A549 (cell line): ENCODE measurements around the gene ARPC5L. TPM values are rescaled to one million over a fixed set of nuclear protein-coding genes. Genes with fewer than 3 reads are reported as not detected.

ENCODE experiments used
- ATAC-seq, 2 experiments: fragments of 200-7000 bp in 1 of 2; fragments of >200 bp in 1 of 2; cut with Nextera tagmentation in 1 of 2; cut with Tn5 transposase in 1 of 2; 3 replicates each; pipeline versions ENCODE4 v1.8.0 to v1.9.1; 2018 to 2020; ENCODE audit warnings: mild to moderate bottlenecking in 1 of 2, moderate library complexity in 1 of 2
- CTCF ChIA-PET: fragments of 300-600 bp; sonication (Branson Sonifier 250); formaldehyde crosslinking; extraction: SDS; loops from one replicate; lab custom pipeline; 2021; ENCODE audit warnings: antibody characterized with exemption, inconsistent platforms; lab: Yijun Ruan, JAX
- POLR2A ChIA-PET: fragments of 350-600 bp; formaldehyde crosslinking; extraction: SDS; loops from one replicate; lab custom pipeline; 2021; ENCODE audit warnings: antibody characterized with exemption, inconsistent platforms; lab: Yijun Ruan, JAX
- DNase-seq, 2 experiments: peaks; one replicate each; pipeline versions ENCODE4 v3.0.0 to v3.0.0-alpha.2; 2011 to 2016; ENCODE audit warnings: low read depth in 1 of 2, low spot score in 1 of 2
- FAIRE-seq: peaks from 2 replicates; lab custom pipeline; 2011; peaks lifted over from hg19 to GRCh38; lab: Jason Lieb, UNC
- H3K27ac ChIP-seq, 2 experiments: fragments of >200 bp; sonication (Bioruptor Twin); formaldehyde crosslinking; 3 replicates each; pipeline ENCODE4 v1.5.1; 2016 to 2017
- H3K4me1 ChIP-seq: fragments of >200 bp; sonication (Bioruptor Twin); formaldehyde crosslinking; 3 replicates; pipeline ENCODE4 v1.6.1; 2016
- H3K4me2 ChIP-seq: fragments of >200 bp; sonication (Bioruptor Twin); formaldehyde crosslinking; 3 replicates; pipeline ENCODE4 v1.6.1; 2016
- H3K4me3 ChIP-seq: fragments of >200 bp; sonication (Bioruptor Twin); formaldehyde crosslinking; 3 replicates; pipeline ENCODE4 v1.5.1; 2016
- H3K9me3 ChIP-seq: fragments of >200 bp; sonication (Bioruptor Twin); formaldehyde crosslinking; 3 replicates; pipeline ENCODE4 v1.6.1; 2016
- ATOH8 ChIP-seq: fragments of 250-450 bp; sonication (Bioruptor Pico); IDR thresholded peaks from 2 replicates; pipeline ENCODE4 v1.5.0; 2020; ENCODE audit warnings: low read depth, mild to moderate bottlenecking, moderate library complexity
- BHLHE40 ChIP-seq: IDR thresholded peaks from 2 replicates; pipeline ENCODE4 v1.6.1; 2012; ENCODE audit warnings: low read depth, low read length, inconsistent platforms
- CBX2 ChIP-seq: fragments of 200-600 bp; sonication (generic); IDR thresholded peaks from 2 replicates; pipeline ENCODE4 v1.6.1; 2016; ENCODE audit warnings: low read depth, mild to moderate bottlenecking, borderline replicate concordance
- CBX8 ChIP-seq: fragments of 200-600 bp; sonication (generic); IDR thresholded peaks from 2 replicates; pipeline ENCODE4 v1.6.1; 2016
- CHD2 ChIP-seq: fragments of 150-350 bp; IDR thresholded peaks from 2 replicates; pipeline ENCODE4 v1.6.1; 2014; ENCODE audit warnings: low read length; ENCODE audit not compliant: partially characterized antibody
- CHD4 ChIP-seq: fragments of 200-600 bp; sonication (generic); IDR thresholded peaks from 2 replicates; pipeline ENCODE4 v1.6.1; 2016; ENCODE audit warnings: antibody characterized with exemption, mild to moderate bottlenecking, borderline replicate concordance
- EHF ChIP-seq: fragments of 250-450 bp; sonication (Bioruptor Pico); IDR thresholded peaks from 2 replicates; pipeline ENCODE4 v1.5.0; 2020; ENCODE audit warnings: mild to moderate bottlenecking
- EHMT2 ChIP-seq: fragments of 200-600 bp; sonication (generic); IDR thresholded peaks from 2 replicates; pipeline ENCODE4 v1.6.1; 2016; ENCODE audit warnings: antibody characterized with exemption, low read depth, mild to moderate bottlenecking, moderate library complexity
- FOSB ChIP-seq: fragments of 250-450 bp; sonication (Bioruptor Pico); IDR thresholded peaks from 2 replicates; pipeline ENCODE4 v1.5.0; 2020; ENCODE audit warnings: mild to moderate bottlenecking, moderate library complexity
- FOXS1 ChIP-seq: fragments of 250-450 bp; sonication (Bioruptor Pico); IDR thresholded peaks from 2 replicates; pipeline ENCODE4 v1.5.0; 2020; ENCODE audit warnings: mild to moderate bottlenecking, moderate library complexity
- HEYL ChIP-seq: fragments of 250-450 bp; sonication (Bioruptor Pico); IDR thresholded peaks from 2 replicates; pipeline ENCODE4 v1.8.0; 2021; ENCODE audit warnings: mild to moderate bottlenecking, moderate library complexity
- HOXB5 ChIP-seq: fragments of 250-450 bp; sonication (Bioruptor Pico); IDR thresholded peaks from 2 replicates; pipeline ENCODE4 v1.5.0; 2020; ENCODE audit warnings: mild to moderate bottlenecking, moderate library complexity
- KDM5A ChIP-seq: fragments of 200-600 bp; sonication (generic); IDR thresholded peaks from 2 replicates; pipeline ENCODE4 v1.6.1; 2016; ENCODE audit warnings: antibody characterized with exemption, mild to moderate bottlenecking
- MAFK ChIP-seq: fragments of 450-650 bp; IDR thresholded peaks from 2 replicates; pipeline ENCODE4 v1.6.1; 2014; ENCODE audit not compliant: partially characterized antibody
- MAZ ChIP-seq: fragments of 150-350 bp; IDR thresholded peaks from 2 replicates; pipeline ENCODE4 v1.6.1; 2014; ENCODE audit warnings: antibody characterized with exemption, low read depth, low read length, borderline replicate concordance
- NFE2L2 ChIP-seq: fragments of 150-350 bp; conservative IDR thresholded peaks from 2 replicates; pipeline ENCODE4 v1.6.1; 2014; ENCODE audit warnings: low read length
- NPAS2 ChIP-seq: fragments of 250-450 bp; sonication (Bioruptor Pico); IDR thresholded peaks from 2 replicates; pipeline ENCODE4 v1.8.0; 2022; ENCODE audit warnings: mild to moderate bottlenecking, moderate library complexity, borderline replicate concordance
- NR3C1 ChIP-seq: fragments of >200 bp; sonication (Bioruptor Twin); formaldehyde crosslinking; IDR thresholded peaks from 3 replicates; pipeline ENCODE4 v1.6.1; 2017
- PHF8 ChIP-seq: fragments of 200-600 bp; sonication (generic); IDR thresholded peaks from 2 replicates; pipeline ENCODE4 v1.6.1; 2016; ENCODE audit warnings: low read depth, mild to moderate bottlenecking, antibody characterized with exemption, moderate library complexity, borderline replicate concordance
- POLR2A ChIP-seq: IDR thresholded peaks from 2 replicates; pipeline ENCODE4 v1.6.1; 2012; ENCODE audit warnings: mild to moderate bottlenecking, low read length
- RARB ChIP-seq: fragments of 250-450 bp; sonication (Bioruptor Pico); IDR thresholded peaks from 2 replicates; pipeline ENCODE4 v1.8.0; 2021; ENCODE audit warnings: mild to moderate bottlenecking, moderate library complexity
- RCOR1 ChIP-seq: fragments of 150-350 bp; IDR thresholded peaks from 2 replicates; pipeline ENCODE4 v1.6.1; 2014; ENCODE audit warnings: antibody characterized with exemption, low read length, low read depth
- RNF2 ChIP-seq: fragments of 200-600 bp; sonication (generic); IDR thresholded peaks from 2 replicates; pipeline ENCODE4 v1.6.1; 2016; ENCODE audit warnings: low read depth, mild to moderate bottlenecking, antibody characterized with exemption, moderate library complexity, borderline replicate concordance
- SMC3 ChIP-seq: fragments of >200 bp; sonication (Bioruptor Twin); formaldehyde crosslinking; IDR thresholded peaks from 3 replicates; pipeline ENCODE4 v1.6.1; 2018; ENCODE audit warnings: inconsistent platforms
- SREBF2 ChIP-seq: fragments of 450-650 bp; IDR thresholded peaks from 2 replicates; pipeline ENCODE4 v1.6.1; 2014; ENCODE audit warnings: mild to moderate bottlenecking, moderate library complexity
- TP53 ChIP-seq: fragments of 250-450 bp; sonication (Bioruptor Pico); IDR thresholded peaks from 2 replicates; pipeline ENCODE4 v1.5.0; 2021; ENCODE audit warnings: mild to moderate bottlenecking, moderate library complexity
- WGBS: methylation state at CpG from one replicate; pipeline ENCODE4 v1.1.6; 2017; ENCODE audit errors: missing lambda C conversion rate; 5-methylcytosine and 5-hydroxymethylcytosine counted together
- polyA plus RNA-seq, 4 experiments: library from polyadenylated mRNA; depleted of rRNA in 3 of 4; stranded (reverse); fragments of >200 nt; fragmentation: RNase III in 1 of 4; extraction: RNeasy Plus Mini Kit Qiagen cat#74134 plus additional on column Dnase treatment in 1 of 4; gene quantifications; 2 replicates in 3 of 4; 3 replicates in 1 of 4; pipeline ENCODE4 v1.2.3, GENCODE V29; 2011 to 2017
- TF ChIP-seq, protein P1 (sequence below): fragments of 150-350 bp; IDR thresholded peaks from 2 replicates; pipeline ENCODE4 v1.6.1; 2014; ENCODE audit warnings: low read depth, mild to moderate bottlenecking, low read length
- TF ChIP-seq, protein P2 (sequence below): IDR thresholded peaks from 2 replicates; pipeline ENCODE4 v1.6.1; 2012
- TF ChIP-seq, protein P3 (sequence below): IDR thresholded peaks from 2 replicates; pipeline ENCODE4 v1.6.1; 2012; ENCODE audit warnings: low read depth, borderline replicate concordance

Gene ARPC5L
- polyA plus RNA-seq, 2 of the 4 experiments (the other 2 are of a cell fraction) = 59.4 to 62.8 TPM

- no peak for ATAC-seq
- H3K4me1 ChIP-seq = peaks cover 41% of the 10 kb centered on the region
These were observed 7.1 kb upstream of the ARPC5L start for GRCh38 chr9:124854822-124855221.

GRCh38 chr9:124855566-124855943 is 6.4 kb upstream of the ARPC5L start:
- no peak for FAIRE-seq
- no peak for TF ChIP-seq TP53 (CRISPR knock-in tag)
- no peak for TF ChIP-seq KDM5A
- no peak for TF ChIP-seq RNF2
- no peak for TF ChIP-seq CBX2
- no peak for TF ChIP-seq MAFK
- TF ChIP-seq EHF (CRISPR knock-in tag) = no peak
- TF ChIP-seq FOXS1 (CRISPR knock-in tag) = no peak
- no peak for TF ChIP-seq MAZ
- TF ChIP-seq NR3C1 = no peak
- Histone ChIP-seq H3K4me1 (peaks cover 43% of the 10 kb centered on the region), H3K4me3 (no peak overlapping the region), H3K27ac (no peak overlapping the region), H3K9me3 (no peaks in the 10 kb centered on the region), H3K4me2 (no peak overlapping the region)
- no peak for DNase-seq
- peak; percentile 0 to 1; a peak in 3 of 6 replicates for ATAC-seq
- ChIA-PET POLR2A (interaction anchor here (0.6 to 5.5 kb wide), 6 partner anchors 10 to 196 kb away, joined by 3 to 52 read pairs (median 4); partner anchors contain the start of gene NR6A1), CTCF (interaction anchor here (0.6 to 43.0 kb wide), 14 partner anchors 11 to 449 kb away, joined by 3 to 2512 read pairs (median 5); partner anchors contain the start of genes NR6A1 and OLFML2A)
- WGBS = 93% methylated on average over 18 of the region's 18 CpGs

More at GRCh38 chr9:124854822-124855221, 7.1 kb upstream of the ARPC5L start:
- 57% methylated on average over 7 of the region's 7 CpGs for WGBS
- TF ChIP-seq CHD4 (no peak), NPAS2 (no peak), BHLHE40 (no peak), HOXB5 (CRISPR knock-in tag) (no peak), RCOR1 (no peak), TP53 (CRISPR knock-in tag) (no peak), SREBF2 (no peak), ATOH8 (CRISPR knock-in tag) (no peak), POLR2A (no peak), CHD2 (no peak), NFE2L2 (no peak)
- TF ChIP-seq, protein P1, sequence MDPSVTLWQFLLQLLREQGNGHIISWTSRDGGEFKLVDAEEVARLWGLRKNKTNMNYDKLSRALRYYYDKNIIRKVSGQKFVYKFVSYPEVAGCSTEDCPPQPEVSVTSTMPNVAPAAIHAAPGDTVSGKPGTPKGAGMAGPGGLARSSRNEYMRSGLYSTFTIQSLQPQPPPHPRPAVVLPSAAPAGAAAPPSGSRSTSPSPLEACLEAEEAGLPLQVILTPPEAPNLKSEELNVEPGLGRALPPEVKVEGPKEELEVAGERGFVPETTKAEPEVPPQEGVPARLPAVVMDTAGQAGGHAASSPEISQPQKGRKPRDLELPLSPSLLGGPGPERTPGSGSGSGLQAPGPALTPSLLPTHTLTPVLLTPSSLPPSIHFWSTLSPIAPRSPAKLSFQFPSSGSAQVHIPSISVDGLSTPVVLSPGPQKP = no peak
- Histone ChIP-seq H3K27ac (no peak overlapping the region), H3K4me3 (no peak overlapping the region), H3K9me3 (no peaks in the 10 kb centered on the region), H3K4me2 (no peak overlapping the region)
- ChIA-PET POLR2A (interaction anchor here (0.6 to 5.5 kb wide), 4 partner anchors 9 to 387 kb away, joined by 4 to 52 read pairs (median 4); partner anchors contain the start of gene NR6A1), CTCF (interaction anchor here (1.8 to 43.0 kb wide), 7 partner anchors 19 to 520 kb away, joined by 5 to 2512 read pairs (median 39); partner anchors contain the start of genes NR6A1 and OLFML2A)
- no peak for DNase-seq
- FAIRE-seq = no peak

- CTCF ChIA-PET = interaction anchor here (0.5 to 43.0 kb wide), 16 partner anchors 10 to 448 kb away, joined by 3 to 2512 read pairs (median 4); partner anchors contain the start of genes NR6A1 and OLFML2A
- peak; percentile 44 to 60 for ATAC-seq
- Histone ChIP-seq H3K4me3 (no peak overlapping the region), H3K4me1 (peaks cover 43% of the 10 kb centered on the region), H3K4me2 (no peak overlapping the region), H3K27ac (no peak overlapping the region), H3K9me3 (no peaks in the 10 kb centered on the region)
- FAIRE-seq = no peak
- POLR2A ChIA-PET = interaction anchor here (0.9 to 5.5 kb wide), 7 partner anchors 13 to 197 kb away, joined by 3 to 52 read pairs (median 3); partner anchors contain the start of gene NR6A1
- 68% methylated on average over 6 of the region's 16 CpGs for WGBS
- DNase-seq = peak in 1 of 2 experiments; percentile 67
- TF ChIP-seq PHF8 (no peak), EHF (CRISPR knock-in tag) (0 out of 2 replicates have a peak, but pooled peaks have one; percentile 14), SMC3 (peak; percentile 42; the same call in 2 of the 3 replicates), EHMT2 (no peak), NR3C1 (no peak), FOXS1 (CRISPR knock-in tag) (no peak), FOSB (CRISPR knock-in tag) (peak; percentile 84; the same call in 1 of the 2 replicates), HEYL (no peak), CBX8 (no peak), RARB (CRISPR knock-in tag) (no peak)
- TF ChIP-seq, protein P2, sequence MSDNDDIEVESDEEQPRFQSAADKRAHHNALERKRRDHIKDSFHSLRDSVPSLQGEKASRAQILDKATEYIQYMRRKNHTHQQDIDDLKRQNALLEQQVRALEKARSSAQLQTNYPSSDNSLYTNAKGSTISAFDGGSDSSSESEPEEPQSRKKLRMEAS = peak; percentile 50
- TF ChIP-seq, protein P3, sequence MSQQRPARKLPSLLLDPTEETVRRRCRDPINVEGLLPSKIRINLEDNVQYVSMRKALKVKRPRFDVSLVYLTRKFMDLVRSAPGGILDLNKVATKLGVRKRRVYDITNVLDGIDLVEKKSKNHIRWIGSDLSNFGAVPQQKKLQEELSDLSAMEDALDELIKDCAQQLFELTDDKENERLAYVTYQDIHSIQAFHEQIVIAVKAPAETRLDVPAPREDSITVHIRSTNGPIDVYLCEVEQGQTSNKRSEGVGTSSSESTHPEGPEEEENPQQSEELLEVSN = 0 out of 2 replicates have a peak, but pooled peaks have one; percentile 2
These were observed 5.8 kb upstream of the ARPC5L start for GRCh38 chr9:124855944-124856765.
